HG02623 (cell line): Measurements from ENCODE around the gene HACD1.
"Not testable (repeated sequence)": the region's sequence is repeated elsewhere in the genome, so short reads cannot be mapped to it uniquely, and the experiment has no call there.

Experiments used
- ATAC-seq: cut with Tn5 transposase; IDR thresholded peaks from one replicate; pipeline ENCODE4 v1.9.1; 2021; ENCODE audit warnings: moderate library complexity; ENCODE audit not compliant: unreplicated experiment

Gene HACD1

DNA sequence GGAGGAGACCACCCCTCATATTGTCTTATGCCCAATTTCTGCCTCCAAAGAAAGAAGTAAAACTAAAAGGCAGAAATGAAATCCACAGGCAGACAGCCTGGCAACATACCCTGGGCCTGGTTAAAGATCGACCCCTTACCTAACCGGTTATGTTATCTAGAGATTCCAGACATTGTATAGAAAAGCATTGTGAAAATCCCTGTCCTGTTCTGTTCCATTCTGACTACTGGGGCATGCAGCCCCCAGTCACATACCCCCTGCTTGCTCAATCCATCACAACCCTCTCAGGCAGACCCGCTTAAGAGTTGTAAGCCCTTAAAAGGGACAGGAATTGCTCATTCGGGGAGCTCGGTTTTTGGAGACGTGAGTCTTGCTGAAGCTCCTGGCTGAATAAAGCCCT, 29.9 kb downstream of the HACD1 start:
- not testable (repeated sequence) for ATAC-seq

DNA sequence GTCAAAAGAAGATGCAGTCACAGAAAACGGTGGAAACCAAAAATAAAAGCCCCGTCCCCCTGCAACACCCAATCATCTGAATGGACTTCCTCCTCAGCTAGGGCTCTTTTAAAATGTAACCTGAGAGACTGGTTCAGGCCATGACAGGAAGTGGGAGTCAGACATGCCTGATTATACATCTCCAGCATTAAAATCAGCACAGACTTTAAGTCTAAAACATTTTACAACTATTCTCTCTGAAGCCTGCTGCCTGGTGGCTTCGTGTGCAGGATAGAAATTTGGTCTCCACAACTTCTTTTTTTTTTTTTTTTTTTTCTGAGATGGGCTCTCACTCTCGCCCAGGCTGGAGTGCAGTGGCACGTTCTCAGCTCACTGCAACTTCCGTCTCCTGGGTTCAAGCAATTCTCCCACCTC, 30.3 kb downstream of the HACD1 start:
- peak; percentile 50 for ATAC-seq

GRCh38 chr10:17585016-17585415, 32.2 kb downstream of the HACD1 start:
- peak; percentile 79 for ATAC-seq

DNA sequence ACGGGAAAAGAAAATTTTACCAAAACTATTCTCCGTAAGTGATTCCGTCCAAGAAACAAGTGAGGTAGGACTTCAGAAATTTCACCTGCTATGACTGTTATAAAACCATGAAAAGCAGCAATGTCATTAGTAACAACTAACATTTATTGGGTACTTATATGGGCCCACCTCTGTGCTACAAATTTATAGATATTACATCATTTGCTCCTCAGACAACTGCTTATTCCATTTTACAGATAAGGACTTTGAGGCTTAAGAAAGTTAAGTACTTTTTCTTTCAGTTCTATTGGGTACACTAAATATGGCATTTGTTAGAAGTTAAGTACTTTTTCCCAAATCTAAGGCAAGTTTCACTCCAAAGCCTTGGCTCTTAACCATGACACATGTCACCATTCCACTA, 36.3 kb downstream of the HACD1 start:
- ATAC-seq = no peak

- no peak for ATAC-seq
Observed at GRCh38 chr10:17578603-17579002, 38.6 kb downstream of the HACD1 start.

GRCh38 chr10:17576768-17577167, 40.4 kb downstream of the HACD1 start:
- ATAC-seq = no peak

GRCh38 chr10:17564911-17565310, 52.3 kb downstream of the HACD1 start:
- ATAC-seq = no peak

- ATAC-seq = no peak
Observed at GRCh38 chr10:17563452-17563851, 53.7 kb downstream of the HACD1 start.

DNA sequence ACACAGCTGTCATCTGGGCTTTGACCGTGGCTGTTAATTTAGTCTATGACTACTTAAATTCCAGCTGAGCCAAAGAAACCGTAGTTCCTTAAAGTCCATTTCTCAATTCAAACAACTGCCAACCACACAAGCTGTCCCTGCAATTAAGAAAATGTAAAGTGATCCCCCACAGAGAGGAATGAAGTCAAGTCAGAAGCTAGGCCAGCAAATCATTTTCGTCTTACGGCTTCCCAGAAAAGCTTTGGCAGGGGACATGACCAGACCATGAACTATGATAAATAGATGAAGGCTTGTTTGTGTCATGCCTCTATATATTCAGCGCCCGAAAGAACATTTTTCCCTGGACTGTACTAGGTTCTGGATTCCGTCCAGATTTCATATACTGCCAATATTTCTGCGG, 54.6 kb downstream of the HACD1 start:
- no peak for ATAC-seq

DNA sequence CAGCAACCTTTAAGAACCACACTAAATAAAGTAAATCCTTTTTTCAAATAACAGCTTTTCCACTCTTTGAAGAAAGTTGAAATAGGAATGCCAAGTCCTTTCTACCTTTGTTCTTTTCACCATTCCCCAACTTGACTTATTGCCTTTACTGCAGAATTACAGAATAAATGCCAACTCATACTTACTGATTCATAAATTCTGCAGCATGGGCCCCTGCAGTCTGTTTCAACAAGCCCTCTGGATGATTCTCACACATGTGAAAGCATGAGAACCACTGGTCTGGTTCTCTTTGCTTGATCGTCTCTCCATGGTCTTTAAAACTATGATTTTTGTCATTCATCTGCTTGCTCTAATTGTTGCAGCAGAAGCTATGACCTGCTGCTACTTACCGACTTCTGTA, 56.1 kb downstream of the HACD1 start:
- no peak for ATAC-seq

- ATAC-seq = no peak
Observed at GRCh38 chr10:17557459-17557858, 59.7 kb downstream of the HACD1 start.

DNA sequence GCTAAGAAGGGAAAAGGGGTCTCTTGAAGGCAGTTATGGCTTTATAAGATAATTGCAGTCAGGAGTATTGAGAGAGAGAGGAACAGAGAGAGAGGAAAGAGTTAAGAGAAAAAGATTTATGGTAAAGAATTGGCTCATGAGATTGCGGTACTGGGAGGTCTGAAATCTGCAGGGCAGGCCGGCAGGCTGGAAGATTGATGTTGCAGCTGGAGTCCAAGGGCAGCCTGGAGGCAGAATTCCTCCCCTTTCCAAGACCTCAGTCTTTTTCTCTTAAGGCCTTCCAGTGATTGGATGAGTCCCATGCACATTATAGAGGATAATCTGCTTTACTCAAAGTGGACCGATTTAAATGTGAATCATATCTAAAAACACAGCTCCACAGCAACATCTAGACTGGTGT, 68.4 kb downstream of the HACD1 start:
- ATAC-seq = no peak

DNA sequence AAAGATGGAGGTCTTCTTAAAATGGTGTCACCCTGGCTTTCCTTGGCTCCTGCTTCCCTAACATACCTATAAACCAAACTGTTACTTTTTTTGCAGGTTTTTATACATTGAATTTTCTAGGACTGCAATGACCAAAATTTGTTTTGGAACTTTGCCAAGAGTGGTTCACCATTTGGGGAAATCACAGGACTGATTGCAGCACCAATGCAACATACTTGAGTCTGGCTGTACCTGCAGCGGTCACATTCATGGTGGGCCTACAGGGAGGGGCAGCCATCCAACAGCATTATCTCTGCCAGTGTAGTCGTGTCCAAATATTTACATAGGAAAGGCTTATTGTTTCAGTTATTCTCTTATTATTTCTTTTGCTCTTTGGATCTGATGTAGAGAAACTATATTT, 69.0 kb downstream of the HACD1 start:
- no peak for ATAC-seq

GRCh38 chr10:17547060-17547459, 70.1 kb downstream of the HACD1 start:
- ATAC-seq = no peak

DNA sequence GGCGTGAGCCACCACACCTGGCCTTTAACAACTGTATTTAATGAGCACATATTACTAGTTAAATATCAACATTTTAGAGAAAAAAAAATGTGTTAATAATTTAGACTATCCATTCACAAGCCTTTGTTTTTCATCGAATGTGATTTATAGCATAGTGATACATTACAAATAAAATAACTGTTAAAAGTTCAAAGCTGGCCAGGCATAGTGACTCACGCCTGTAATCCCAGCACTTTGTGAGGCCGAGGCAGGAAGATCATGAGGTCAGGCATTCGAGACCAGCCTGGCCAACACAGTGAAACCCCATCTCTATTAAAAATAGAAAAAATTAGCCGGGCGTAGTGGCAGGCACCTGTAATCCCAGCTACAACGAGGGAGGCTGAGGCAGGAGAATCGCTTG, 72.7 kb downstream of the HACD1 start:
- ATAC-seq = no peak
